Adipocyte (in vitro differentiated cells): ENCODE results near the gene LTF.

Source experiments
- DNase-seq: peaks from one replicate; pipeline ENCODE4 v3.0.0-alpha.2; 2015; ENCODE audit warnings: low read depth
- H3K27me3 ChIP-seq: replicated peaks from 2 replicates; pipeline ENCODE4 v1.7.0; 2013; ENCODE audit warnings: mild to moderate bottlenecking, low read length, moderate library complexity; ENCODE audit not compliant: control insufficient read depth, insufficient read depth
- H3K36me3 ChIP-seq: 2 replicates; pipeline ENCODE4 v1.7.0; 2013; ENCODE audit warnings: low read length, mild to moderate bottlenecking, moderate library complexity; ENCODE audit not compliant: control insufficient read depth, insufficient read depth, severe bottlenecking
- H3K4me1 ChIP-seq: 2 replicates; pipeline ENCODE4 v1.7.0; 2013; ENCODE audit warnings: mild to moderate bottlenecking, low read length, moderate library complexity; ENCODE audit not compliant: control insufficient read depth, insufficient read depth
- H3K4me3 ChIP-seq: 2 replicates; pipeline ENCODE4 v1.7.0; 2013; ENCODE audit warnings: mild to moderate bottlenecking, low read length, moderate library complexity
- H3K9ac ChIP-seq: 2 replicates; pipeline ENCODE4 v1.7.0; 2013; ENCODE audit warnings: mild to moderate bottlenecking, low read length, moderate library complexity
- H3K9me3 ChIP-seq: 2 replicates; pipeline ENCODE4 v1.7.0; 2013; ENCODE audit warnings: mild to moderate bottlenecking, low read length, moderate library complexity; ENCODE audit not compliant: control insufficient read depth

The LTF gene

GRCh38 chr3:46477756-46478155 is 13.1 kb upstream of the LTF start:
- no peak overlapping the region for H3K9ac ChIP-seq
- no peaks in the 10 kb centered on the region for H3K36me3 ChIP-seq
- peaks cover under 1% of the 10 kb centered on the region for H3K4me1 ChIP-seq
- DNase-seq: no peak
- peaks cover 23% of the 10 kb centered on the region for H3K9me3 ChIP-seq
- H3K27me3 ChIP-seq: peaks cover 49% of the 10 kb centered on the region
- H3K4me3 ChIP-seq: no peak overlapping the region

- Histone ChIP-seq H3K27me3 (peaks cover 55% of the 10 kb centered on the region), H3K4me3 (no peak overlapping the region)
- DNase-seq: no peak
Measured at GRCh38 chr3:46477145-46477544, 12.4 kb upstream of the LTF start.

GRCh38 chr3:46472736-46473135 is 8.0 kb upstream of the LTF start:
- Histone ChIP-seq H3K4me3 (no peak overlapping the region), H3K36me3 (no peaks in the 10 kb centered on the region), H3K27me3 (peaks cover 64% of the 10 kb centered on the region), H3K4me1 (peaks cover 11% of the 10 kb centered on the region), H3K9ac (no peak overlapping the region), H3K9me3 (peaks cover 24% of the 10 kb centered on the region)
- no peak for DNase-seq

More at GRCh38 chr3:46477145-46477544, 12.4 kb upstream of the LTF start:
- Histone ChIP-seq H3K9ac (no peak overlapping the region), H3K4me1 (no peaks in the 10 kb centered on the region), H3K36me3 (no peaks in the 10 kb centered on the region), H3K9me3 (peaks cover 24% of the 10 kb centered on the region)

- H3K4me1 ChIP-seq: peaks cover 17% of the 10 kb centered on the region
- peaks cover 27% of the 10 kb centered on the region for H3K9me3 ChIP-seq
- no peak for DNase-seq
- H3K9ac ChIP-seq: no peak overlapping the region
- H3K27me3 ChIP-seq: peaks cover 55% of the 10 kb centered on the region
- H3K36me3 ChIP-seq: no peaks in the 10 kb centered on the region
- H3K4me3 ChIP-seq: no peak overlapping the region
Measured at GRCh38 chr3:46471371-46471914, 6.7 kb upstream of the LTF start.

GRCh38 chr3:46470831-46471230 is 6.1 kb upstream of the LTF start:
- H3K9me3 ChIP-seq: peaks cover 27% of the 10 kb centered on the region
- no peak overlapping the region for H3K4me3 ChIP-seq
- no peak overlapping the region for H3K9ac ChIP-seq
- H3K36me3 ChIP-seq: no peaks in the 10 kb centered on the region
- H3K27me3 ChIP-seq: peaks cover 50% of the 10 kb centered on the region
- DNase-seq: no peak
- H3K4me1 ChIP-seq: peaks cover 23% of the 10 kb centered on the region

- Histone ChIP-seq H3K36me3 (no peaks in the 10 kb centered on the region), H3K9ac (no peak overlapping the region), H3K4me3 (no peak overlapping the region), H3K9me3 (peaks cover 18% of the 10 kb centered on the region), H3K27me3 (peaks cover 58% of the 10 kb centered on the region), H3K4me1 (peaks cover 27% of the 10 kb centered on the region)
- DNase-seq: no peak
Measured at GRCh38 chr3:46469680-46470357, 5.1 kb upstream of the LTF start.

- Histone ChIP-seq H3K27me3 (peaks cover 66% of the 10 kb centered on the region), H3K9ac (no peak overlapping the region), H3K36me3 (no peaks in the 10 kb centered on the region), H3K4me3 (no peak overlapping the region), H3K4me1 (peaks cover 29% of the 10 kb centered on the region), H3K9me3 (peaks cover 9% of the 10 kb centered on the region)
- DNase-seq: no peak
Measured at GRCh38 chr3:46468753-46469600, 4.3 kb upstream of the LTF start.

- no peak overlapping the region for H3K9ac ChIP-seq
- H3K4me3 ChIP-seq: no peak overlapping the region
- H3K4me1 ChIP-seq: peaks cover 35% of the 10 kb centered on the region
- peaks cover 3% of the 10 kb centered on the region for H3K9me3 ChIP-seq
- H3K36me3 ChIP-seq: no peaks in the 10 kb centered on the region
- DNase-seq: no peak
- H3K27me3 ChIP-seq: peaks cover 70% of the 10 kb centered on the region
Measured at GRCh38 chr3:46467562-46467961, 2.9 kb upstream of the LTF start.

GRCh38 chr3:46466871-46467403 is 2.2 kb upstream of the LTF start:
- Histone ChIP-seq H3K27me3 (peaks cover 71% of the 10 kb centered on the region), H3K9me3 (peaks cover 3% of the 10 kb centered on the region), H3K36me3 (no peaks in the 10 kb centered on the region), H3K9ac (no peak overlapping the region), H3K4me3 (no peak overlapping the region), H3K4me1 (peaks cover 38% of the 10 kb centered on the region)
- DNase-seq: no peak

GRCh38 chr3:46466273-46466672 is 1.6 kb upstream of the LTF start:
- Histone ChIP-seq H3K27me3 (peaks cover 70% of the 10 kb centered on the region), H3K36me3 (no peaks in the 10 kb centered on the region), H3K9me3 (peaks cover 3% of the 10 kb centered on the region), H3K9ac (no peak overlapping the region), H3K4me3 (no peak overlapping the region), H3K4me1 (peaks cover 38% of the 10 kb centered on the region)
- DNase-seq: no peak

- Histone ChIP-seq H3K4me3 (no peak overlapping the region), H3K27me3 (peaks cover 63% of the 10 kb centered on the region), H3K9me3 (peaks cover 12% of the 10 kb centered on the region), H3K36me3 (no peaks in the 10 kb centered on the region), H3K9ac (no peak overlapping the region), H3K4me1 (peaks cover 38% of the 10 kb centered on the region)
- DNase-seq: no peak
Measured at GRCh38 chr3:46465196-46465520, 453 bp upstream of the LTF start.
